WI38 (cell line): ENCODE results near the gene OSBP2.

Source experiments
- H3K4me3 ChIP-seq: 2 replicates; pipeline ENCODE4 v1.5.1; 2011; ENCODE audit warnings: low read depth, mild to moderate bottlenecking, control low read depth, low read length
- CTCF ChIP-seq: IDR thresholded peaks from 2 replicates; pipeline ENCODE4 v1.5.1; 2012; ENCODE audit warnings: low read depth, mild to moderate bottlenecking, control low read depth, low read length

Gene OSBP2

GRCh38 chr22:30694640-30695350 lies at the start of gene OSBP2:
OSBP2 (plus strand) TSS chr22:30694874; CDS start chr22:30694910, 36 bp downstream.
- TF ChIP-seq CTCF = no peak
- peak within 1 kb of the TSS; percentile 43 for H3K4me3 ChIP-seq

DNA sequence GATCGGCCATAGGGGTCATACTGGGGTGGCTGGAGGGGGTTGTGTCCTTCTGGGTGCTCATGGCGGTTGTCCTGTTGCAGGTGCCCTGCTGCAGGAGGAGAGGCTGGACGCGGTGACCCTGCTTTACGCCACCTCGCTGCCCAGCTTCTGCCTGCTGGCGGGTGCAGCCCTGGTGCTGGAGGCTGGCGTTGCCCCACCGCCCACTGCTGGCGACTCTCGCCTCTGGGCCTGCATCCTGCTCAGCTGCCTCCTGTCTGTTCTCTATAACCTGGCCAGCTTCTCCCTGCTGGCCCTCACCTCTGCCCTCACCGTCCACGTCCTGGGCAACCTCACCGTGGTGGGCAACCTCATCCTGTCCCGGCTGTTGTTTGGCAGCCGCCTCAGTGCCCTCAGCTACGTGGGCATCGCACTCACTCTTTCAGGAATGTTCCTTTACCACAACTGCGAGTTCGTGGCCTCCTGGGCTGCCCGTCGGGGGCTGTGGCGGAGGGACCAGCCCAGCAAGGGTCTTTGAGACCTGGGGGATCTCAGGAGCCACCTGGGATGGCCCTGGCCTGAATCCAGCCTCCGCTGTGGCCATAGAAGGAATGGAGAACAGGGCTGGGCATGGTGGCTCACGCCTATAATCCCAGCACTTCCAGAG lies 48.0 kb upstream of the OSBP2 start:
- no peak for TF ChIP-seq CTCF
- H3K4me3 ChIP-seq = no peak overlapping the region

GRCh38 chr22:30647536-30647935 lies 47.1 kb upstream of the OSBP2 start:
- H3K4me3 ChIP-seq = no peak overlapping the region
- no peak for TF ChIP-seq CTCF

DNA sequence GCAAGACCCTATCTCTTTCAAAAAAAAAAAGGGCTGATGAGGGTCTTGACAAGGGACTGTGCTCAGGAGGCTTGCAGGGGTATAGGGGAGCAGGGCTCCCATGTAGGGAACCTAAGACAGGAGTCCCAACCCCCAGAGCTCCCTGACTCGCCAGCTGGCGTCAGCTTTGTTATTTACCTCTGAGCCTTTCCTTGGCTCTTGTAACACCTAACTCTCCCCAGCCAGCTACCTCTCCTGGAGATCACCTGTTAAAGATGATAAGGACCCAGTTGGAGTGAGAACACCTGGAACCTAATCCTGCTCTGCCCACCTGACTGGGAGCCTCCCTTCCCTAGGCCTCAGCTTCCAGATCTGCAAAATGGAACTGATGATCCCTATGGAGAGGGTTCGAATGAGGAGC lies 45.8 kb upstream of the OSBP2 start:
- H3K4me3 ChIP-seq = no peak overlapping the region
- TF ChIP-seq CTCF = no peak

GRCh38 chr22:30649430-30650007 lies 45.2 kb upstream of the OSBP2 start:
- TF ChIP-seq CTCF = no peak
- no peak overlapping the region for H3K4me3 ChIP-seq

- no peak for TF ChIP-seq CTCF
- H3K4me3 ChIP-seq = no peak overlapping the region
Observed at GRCh38 chr22:30650508-30651116, 44.1 kb upstream of the OSBP2 start.

DNA sequence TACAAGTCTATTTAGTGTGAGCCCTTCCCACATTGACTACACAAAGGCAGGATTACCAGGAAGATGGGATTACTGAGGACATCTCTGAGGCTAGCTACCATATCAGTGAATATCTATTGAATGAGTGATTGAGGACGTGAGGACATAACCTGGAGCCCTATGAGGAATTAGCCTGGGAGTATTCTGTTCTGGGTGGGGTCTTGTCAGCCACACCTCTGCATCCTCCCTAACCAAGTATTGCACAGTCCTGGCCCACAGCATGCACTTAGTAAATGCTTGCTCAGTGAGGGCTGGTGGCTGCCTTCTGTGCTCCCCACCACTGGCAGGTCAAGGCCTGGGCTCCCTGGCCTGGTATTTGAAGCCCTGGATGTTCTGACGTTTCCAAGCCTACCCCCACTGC lies 41.8 kb upstream of the OSBP2 start:
- no peak overlapping the region for H3K4me3 ChIP-seq
- no peak for TF ChIP-seq CTCF
